ENCODE data around the gene WDR37. TPM values are rescaled to one million over a fixed set of nuclear protein-coding genes. Genes with fewer than 3 reads are reported as not detected.

Gene WDR37
- total RNA-seq, 1 donor from 2014 or later: 13.6 TPM

DNA sequence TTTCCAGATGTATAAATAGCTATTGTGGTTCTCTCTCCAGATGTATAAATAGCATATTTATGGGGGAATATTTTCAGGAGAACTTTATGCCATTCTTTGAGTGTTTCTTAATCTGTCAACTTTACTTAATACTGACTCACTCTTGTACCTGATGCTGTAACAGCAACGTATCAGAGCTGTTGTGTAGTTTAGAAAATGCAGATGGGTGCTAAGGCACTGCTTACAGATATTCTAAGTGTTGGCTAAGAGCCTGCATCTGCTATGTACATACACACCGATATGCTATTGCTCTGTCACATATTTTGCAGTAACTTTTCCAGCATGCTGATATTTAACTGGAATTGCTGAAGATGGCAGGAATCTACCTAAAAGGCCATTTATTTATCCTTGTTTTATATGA lies 71.9 kb downstream of the WDR37 start:
- no peaks in the 10 kb centered on the region for H3K9me3 Mint-ChIP-seq (ENCODE audit: unreplicated experiment)
- H3K4me1 Mint-ChIP-seq (ENCODE audit: unreplicated experiment): peaks cover 2% of the 10 kb centered on the region
- H3K27me3 Mint-ChIP-seq (ENCODE audit: unreplicated experiment): no peaks in the 10 kb centered on the region
- H3K4me3 Mint-ChIP-seq (ENCODE audit: unreplicated experiment): no peak overlapping the region
- peaks cover 51% of the 10 kb centered on the region for H3K36me3 Mint-ChIP-seq (ENCODE audit: unreplicated experiment)
- DNase-seq (ENCODE audit: extremely low spot score, unreplicated experiment): no peak
- TF ChIP-seq, protein P1, sequence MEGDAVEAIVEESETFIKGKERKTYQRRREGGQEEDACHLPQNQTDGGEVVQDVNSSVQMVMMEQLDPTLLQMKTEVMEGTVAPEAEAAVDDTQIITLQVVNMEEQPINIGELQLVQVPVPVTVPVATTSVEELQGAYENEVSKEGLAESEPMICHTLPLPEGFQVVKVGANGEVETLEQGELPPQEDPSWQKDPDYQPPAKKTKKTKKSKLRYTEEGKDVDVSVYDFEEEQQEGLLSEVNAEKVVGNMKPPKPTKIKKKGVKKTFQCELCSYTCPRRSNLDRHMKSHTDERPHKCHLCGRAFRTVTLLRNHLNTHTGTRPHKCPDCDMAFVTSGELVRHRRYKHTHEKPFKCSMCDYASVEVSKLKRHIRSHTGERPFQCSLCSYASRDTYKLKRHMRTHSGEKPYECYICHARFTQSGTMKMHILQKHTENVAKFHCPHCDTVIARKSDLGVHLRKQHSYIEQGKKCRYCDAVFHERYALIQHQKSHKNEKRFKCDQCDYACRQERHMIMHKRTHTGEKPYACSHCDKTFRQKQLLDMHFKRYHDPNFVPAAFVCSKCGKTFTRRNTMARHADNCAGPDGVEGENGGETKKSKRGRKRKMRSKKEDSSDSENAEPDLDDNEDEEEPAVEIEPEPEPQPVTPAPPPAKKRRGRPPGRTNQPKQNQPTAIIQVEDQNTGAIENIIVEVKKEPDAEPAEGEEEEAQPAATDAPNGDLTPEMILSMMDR (IDR thresholded peaks at IDR 0.05): no peak
- no peak overlapping the region for H3K27ac Mint-ChIP-seq (ENCODE audit: unreplicated experiment)

DNA sequence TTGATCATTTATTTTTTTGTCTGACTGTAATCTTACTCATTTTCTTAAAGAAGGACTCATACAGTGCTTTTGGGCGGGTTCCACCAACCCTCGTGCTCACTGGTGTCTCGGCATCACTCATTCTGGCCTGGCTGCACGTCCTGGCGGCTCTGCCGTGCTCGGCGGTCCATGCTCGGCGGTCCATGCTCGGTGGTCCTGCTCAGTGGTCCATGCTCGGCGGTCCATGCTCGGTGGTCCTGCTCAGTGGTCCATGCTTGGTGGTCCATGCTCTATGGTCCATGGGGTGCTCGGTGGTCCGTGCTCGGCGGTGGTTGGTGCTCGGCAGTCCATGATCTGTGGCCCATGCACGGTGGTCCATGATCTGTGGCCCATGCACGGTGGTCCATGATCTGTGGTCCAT lies 72.5 kb downstream of the WDR37 start:
- DNase-seq (ENCODE audit: extremely low spot score, unreplicated experiment): no peak
- TF ChIP-seq, protein P1 (IDR thresholded peaks at IDR 0.05): no peak
- Mint-ChIP-seq H3K4me1 (ENCODE audit: unreplicated experiment) (peaks cover 2% of the 10 kb centered on the region), H3K27me3 (ENCODE audit: unreplicated experiment) (no peaks in the 10 kb centered on the region), H3K36me3 (ENCODE audit: unreplicated experiment) (peaks cover 53% of the 10 kb centered on the region), H3K9me3 (ENCODE audit: unreplicated experiment) (no peaks in the 10 kb centered on the region), H3K27ac (ENCODE audit: unreplicated experiment) (no peak overlapping the region), H3K4me3 (ENCODE audit: unreplicated experiment) (no peak overlapping the region)

DNA sequence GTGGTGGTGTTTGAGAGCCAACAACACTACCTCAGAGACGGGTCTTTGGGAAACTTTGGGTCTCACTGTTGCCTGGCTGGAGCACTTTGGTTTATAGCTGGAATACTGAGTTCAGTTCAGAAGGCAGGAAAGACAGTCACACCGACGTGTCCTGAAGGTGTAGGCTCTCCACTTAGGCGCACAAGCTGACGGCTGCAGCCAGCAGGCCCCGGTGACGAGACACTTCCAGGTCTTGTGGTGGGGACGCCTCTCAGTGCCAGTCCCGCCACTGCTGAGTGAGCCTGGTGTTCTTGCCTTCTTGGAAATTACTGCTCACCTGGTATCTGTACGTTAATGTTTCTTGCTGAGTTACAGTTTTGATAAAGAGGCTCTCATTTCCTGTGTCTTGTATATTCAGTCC lies 74.0 kb downstream of the WDR37 start:
- DNase-seq (ENCODE audit: extremely low spot score, unreplicated experiment): no peak
- TF ChIP-seq, protein P1 (IDR thresholded peaks at IDR 0.05): no peak
- Mint-ChIP-seq H3K27me3 (ENCODE audit: unreplicated experiment) (no peaks in the 10 kb centered on the region), H3K27ac (ENCODE audit: unreplicated experiment) (no peak overlapping the region), H3K4me3 (ENCODE audit: unreplicated experiment) (no peak overlapping the region), H3K9me3 (ENCODE audit: unreplicated experiment) (no peaks in the 10 kb centered on the region), H3K4me1 (ENCODE audit: unreplicated experiment) (peaks cover 3% of the 10 kb centered on the region), H3K36me3 (ENCODE audit: unreplicated experiment) (peaks cover 50% of the 10 kb centered on the region)

DNA sequence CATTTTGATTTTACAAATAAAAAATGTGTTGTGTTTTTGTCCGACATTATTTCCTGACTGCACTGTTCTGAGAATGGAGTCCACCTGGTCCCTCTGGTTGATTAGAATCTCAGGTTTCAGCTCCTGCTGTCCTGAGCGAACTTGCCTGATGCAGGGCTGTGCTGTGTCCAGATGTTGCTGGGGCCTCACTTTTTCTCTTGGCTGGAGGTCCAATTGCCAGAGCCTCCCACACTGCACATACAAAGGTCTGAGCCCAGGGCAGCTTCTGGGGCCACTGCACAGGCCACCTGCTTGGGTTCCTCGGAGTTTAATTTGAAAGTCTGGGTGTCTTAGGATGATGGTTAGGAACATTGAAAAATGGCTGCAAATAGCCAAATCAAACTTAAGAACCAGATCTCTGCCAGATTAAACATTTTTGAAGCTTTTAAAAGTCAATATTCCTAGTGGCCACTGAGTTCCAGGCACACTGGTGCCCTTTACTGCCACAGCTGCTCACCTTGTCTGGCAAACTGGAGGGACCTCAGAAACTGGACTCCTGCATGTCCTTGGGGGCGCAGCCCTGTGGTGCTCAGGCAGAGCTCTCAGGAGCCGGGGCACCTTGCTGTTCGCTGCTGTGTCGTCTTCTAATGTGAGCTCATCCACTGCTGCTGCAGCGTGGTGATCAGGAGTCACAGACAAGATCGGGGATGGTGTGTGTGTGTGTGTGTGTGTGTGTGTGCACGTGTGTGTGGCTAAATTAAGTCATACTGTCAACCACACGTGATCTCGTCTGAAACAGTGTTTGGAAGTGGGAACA lies 75.0 kb downstream of the WDR37 start:
- Mint-ChIP-seq H3K27ac (ENCODE audit: unreplicated experiment) (no peak overlapping the region), H3K27me3 (ENCODE audit: unreplicated experiment) (no peaks in the 10 kb centered on the region), H3K9me3 (ENCODE audit: unreplicated experiment) (no peaks in the 10 kb centered on the region), H3K36me3 (ENCODE audit: unreplicated experiment) (peaks cover 47% of the 10 kb centered on the region), H3K4me1 (ENCODE audit: unreplicated experiment) (peaks cover 5% of the 10 kb centered on the region), H3K4me3 (ENCODE audit: unreplicated experiment) (no peak overlapping the region)
- no peak for DNase-seq (ENCODE audit: extremely low spot score, unreplicated experiment)
- TF ChIP-seq, protein P1 (IDR thresholded peaks at IDR 0.05): no peak

DNA sequence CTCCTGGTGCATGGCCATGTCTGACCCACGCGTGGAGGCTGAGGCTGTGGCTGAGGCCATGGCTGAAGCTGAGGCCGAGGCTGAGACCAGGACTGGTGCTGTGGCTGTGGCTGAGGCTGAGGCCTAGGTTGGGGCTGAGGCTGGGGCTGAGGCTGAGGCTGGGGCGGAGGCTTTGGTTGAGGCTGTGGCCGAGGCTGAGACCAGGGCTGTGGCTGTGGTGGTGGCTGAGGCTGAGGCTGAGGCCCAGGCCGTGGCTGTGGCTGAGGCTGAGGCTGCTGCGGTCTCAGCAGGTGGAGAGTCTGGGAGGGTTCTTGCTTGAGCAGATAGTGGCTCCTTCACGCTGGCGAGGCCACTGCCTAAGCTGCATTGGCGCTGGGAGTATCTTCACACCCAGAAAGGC lies 76.4 kb downstream of the WDR37 start:
- TF ChIP-seq, protein P1 (IDR thresholded peaks at IDR 0.05): no peak
- Mint-ChIP-seq H3K9me3 (ENCODE audit: unreplicated experiment) (peaks cover 5% of the 10 kb centered on the region), H3K4me3 (ENCODE audit: unreplicated experiment) (no peak overlapping the region), H3K4me1 (ENCODE audit: unreplicated experiment) (peaks cover 3% of the 10 kb centered on the region), H3K27ac (ENCODE audit: unreplicated experiment) (no peak overlapping the region), H3K27me3 (ENCODE audit: unreplicated experiment) (no peaks in the 10 kb centered on the region), H3K36me3 (ENCODE audit: unreplicated experiment) (peaks cover 41% of the 10 kb centered on the region)
- no peak for DNase-seq (ENCODE audit: extremely low spot score, unreplicated experiment)

Data from osteocyte (in vitro differentiated cells).